Keratinocyte (primary cell): ENCODE data around the gene TUBB. TPM values are rescaled to one million over a fixed set of nuclear protein-coding genes. Genes with fewer than 3 reads are reported as not detected.
"Not testable (repeated sequence)": the region's sequence is repeated elsewhere in the genome, so short reads cannot be mapped to it uniquely, and the experiment has no call there.

Source experiments
- DNase-seq: peaks from one replicate; pipeline ENCODE4 v3.0.0-alpha.2; 2011; ENCODE audit warnings: low read depth, missing footprints, low spot score
- FAIRE-seq: peaks from 2 replicates; lab custom pipeline; 2011; peaks lifted over from hg19 to GRCh38; lab: Jason Lieb, UNC
- H2AFZ ChIP-seq: 2 replicates; pipeline ENCODE4 v1.6.0; 2012; ENCODE audit warnings: low read length, control low read depth, inconsistent platforms; ENCODE audit not compliant: control insufficient read depth
- H3K27ac ChIP-seq: 2 replicates; pipeline ENCODE4 v1.5.1; 2011; ENCODE audit warnings: low read length; ENCODE audit not compliant: control insufficient read depth, insufficient read depth
- H3K27me3 ChIP-seq: 3 replicates; pipeline ENCODE4 v1.6.0; 2011; ENCODE audit warnings: low read length; ENCODE audit not compliant: control insufficient read depth, insufficient read depth; ENCODE audit errors: extremely low read depth
- H3K36me3 ChIP-seq, 2 experiments: 2 replicates in 1 of 2; 3 replicates in 1 of 2; pipeline ENCODE4 v1.5.1; 2011; ENCODE audit warnings: low read length in 2 of 2, mild to moderate bottlenecking in 1 of 2; ENCODE audit not compliant: control insufficient read depth in 2 of 2, insufficient read depth in 2 of 2; ENCODE audit errors: extremely low read depth in 1 of 2
- H3K4me1 ChIP-seq: 3 replicates; pipeline ENCODE4 v1.5.1; 2011; ENCODE audit warnings: low read length; ENCODE audit not compliant: control insufficient read depth, insufficient read depth; ENCODE audit errors: extremely low read depth
- H3K4me2 ChIP-seq: 3 replicates; pipeline ENCODE4 v1.6.0; 2011; ENCODE audit warnings: low read depth, low read length; ENCODE audit not compliant: control insufficient read depth, insufficient read depth; ENCODE audit errors: extremely low read depth
- H3K4me3 ChIP-seq, 3 experiments: fragments of 200-600 bp in 1 of 3; sonication (generic) in 1 of 3; 2 replicates in 2 of 3; 3 replicates in 1 of 3; pipeline ENCODE4 v1.5.1; 2011 to 2016; ENCODE audit warnings: low read length in 3 of 3, mild to moderate bottlenecking in 3 of 3, control low read depth in 2 of 3, inconsistent platforms in 1 of 3, low read depth in 1 of 3, mixed read lengths in 1 of 3, mixed run types in 1 of 3, moderate library complexity in 1 of 3; ENCODE audit not compliant: control insufficient read depth in 2 of 3, insufficient read depth in 2 of 3; ENCODE audit errors: extremely low read depth in 1 of 3
- H3K79me2 ChIP-seq: 2 replicates; pipeline ENCODE4 v1.6.0; 2012; ENCODE audit warnings: low read length; ENCODE audit not compliant: control insufficient read depth, insufficient read depth
- H3K9ac ChIP-seq: 3 replicates; pipeline ENCODE4 v1.6.0; 2011; ENCODE audit warnings: low read length; ENCODE audit not compliant: control insufficient read depth, insufficient read depth; ENCODE audit errors: extremely low read depth
- H3K9me1 ChIP-seq: 3 replicates; pipeline ENCODE4 v1.6.0; 2011; ENCODE audit warnings: low read length; ENCODE audit not compliant: control insufficient read depth, insufficient read depth; ENCODE audit errors: extremely low read depth
- H3K9me3 ChIP-seq: 2 replicates; pipeline ENCODE4 v1.5.1; 2012; ENCODE audit warnings: low read depth, low read length; ENCODE audit not compliant: control insufficient read depth
- H4K20me1 ChIP-seq: 3 replicates; pipeline ENCODE4 v1.6.0; 2011; ENCODE audit warnings: low read length; ENCODE audit not compliant: control insufficient read depth, insufficient read depth; ENCODE audit errors: extremely low read depth
- CTCF ChIP-seq, 3 experiments: IDR thresholded peaks in 1 of 3; conservative IDR thresholded peaks in 1 of 3; optimal IDR thresholded peaks in 1 of 3; 2 replicates in 2 of 3; 3 replicates in 1 of 3; pipeline versions ENCODE3 to v1.5.1; 2011; ENCODE audit warnings: low read length in 3 of 3, mild to moderate bottlenecking in 3 of 3, moderate library complexity in 2 of 3, control low read depth in 1 of 3, inconsistent platforms in 1 of 3; ENCODE audit not compliant: insufficient read depth in 2 of 3; ENCODE audit errors: extremely low read depth in 1 of 3
- EZH2 ChIP-seq: IDR thresholded peaks from one replicate; pipeline ENCODE4 v1.6.1; 2012; ENCODE audit warnings: inconsistent platforms, mild to moderate bottlenecking, low read length, moderate library complexity
- dilution Hi-C: fragments of 300-500 bp; cut with MboI; formaldehyde crosslinking; loops from one replicate; pipeline ENCODE4 v1.7.0; 2020; ENCODE audit warnings: low sequenced_read_pairs; ENCODE audit not compliant: extremely low pct_ligation_motif_present
- polyA plus RNA-seq, 5 experiments: library from polyadenylated mRNA; depleted of rRNA in 3 of 5; stranded (reverse) in 3 of 5; stranded (forward) in 1 of 5; unstranded in 1 of 5; fragments of >200 nt; gene quantifications; 1 replicate in 1 of 5; 2 replicates in 3 of 5; 3 replicates in 1 of 5; pipeline versions ENCODE4 v1.2.1 to v1.2.3, GENCODE V29; 2011 to 2012; ENCODE audit warnings: missing spikeins in 2 of 5, low read depth in 1 of 5, low replicate concordance in 1 of 5

The TUBB gene
- polyA plus RNA-seq, 1 donor (not counting 4 experiments of a cell fraction or from before 2014, with no cell fraction given) = 1,159 TPM

- dilution Hi-C loops = no loop called here
- DNase-seq = peak; percentile 99
- Histone ChIP-seq H3K27me3 (no peaks in the 10 kb centered on the region), H3K4me1 (peaks cover 24% of the 10 kb centered on the region), H3K9me1 (no peaks in the 10 kb centered on the region), H2AFZ (peak within 1 kb of the TSS; percentile 50), H4K20me1 (peaks cover 6% of the 10 kb centered on the region), H3K79me2 (peaks cover 24% of the 10 kb centered on the region), H3K9me3 (no peaks in the 10 kb centered on the region), H3K9ac (peak within 1 kb of the TSS; percentile 81), H3K36me3 (peaks cover 14 to 20% of the 10 kb centered on the region in 2 experiments), H3K4me3 (peak within 1 kb of the TSS; percentile 52 to 74 (median 71)), H3K4me2 (peak within 1 kb of the TSS; percentile 95), H3K27ac (peak within 1 kb of the TSS; percentile 86)
- TF ChIP-seq CTCF (optimal IDR thresholded peaks at IDR 0.05 in 1 of 3, IDR thresholded peaks at IDR 0.05 in 1 of 3, conservative IDR thresholded peaks at IDR 0.05 in 1 of 3; ENCODE audit: extremely low read depth in 1 of 3, insufficient read depth in 2 of 3, low read length in 3 of 3) = peak; percentile 5 to 39 (median 29)
- TF ChIP-seq EZH2 = no peak
- peak; percentile 79 for FAIRE-seq
These were observed 2.9 kb upstream of the TUBB start, which contains the start of gene MDC1 for GRCh38 chr6:30717129-30717844. TSS of gene MDC1 (minus strand) at chr6:30717281. CDS start at chr6:30715175, 2,106 bp downstream.

GRCh38 chr6:30717845-30718720, 2.1 kb upstream of the TUBB start:
- dilution Hi-C loops, H3K9me1 ChIP-seq, H3K9me3 ChIP-seq, H3K27me3 ChIP-seq, DNase-seq, FAIRE-seq: not testable (repeated sequence)
- H3K4me2 ChIP-seq = peak overlapping the region; percentile 78
- peaks cover 32% of the 10 kb centered on the region for H3K79me2 ChIP-seq
- H2AFZ ChIP-seq = peak overlapping the region; percentile 50
- H3K27ac ChIP-seq = peak overlapping the region; percentile 86
- peaks cover 20% of the 10 kb centered on the region for H3K4me1 ChIP-seq
- H3K4me3 ChIP-seq = peak overlapping the region; percentile 24 to 67 (median 59)
- H3K9ac ChIP-seq = peak overlapping the region; percentile 80
- peaks cover 11 to 20% of the 10 kb centered on the region in 2 experiments for H3K36me3 ChIP-seq
- H4K20me1 ChIP-seq = peaks cover 12% of the 10 kb centered on the region
